HG03280 (cell line): ENCODE data around the gene GPR15LG.

Source experiments
- ATAC-seq: cut with Tn5 transposase; IDR thresholded peaks from one replicate; pipeline ENCODE4 v1.9.1; 2021; ENCODE audit warnings: mild to moderate bottlenecking, moderate library complexity; ENCODE audit not compliant: unreplicated experiment

Gene GPR15LG

GRCh38 chr10:84213076-84213475 is 39.5 kb downstream of the GPR15LG start:
- ATAC-seq: no peak

DNA sequence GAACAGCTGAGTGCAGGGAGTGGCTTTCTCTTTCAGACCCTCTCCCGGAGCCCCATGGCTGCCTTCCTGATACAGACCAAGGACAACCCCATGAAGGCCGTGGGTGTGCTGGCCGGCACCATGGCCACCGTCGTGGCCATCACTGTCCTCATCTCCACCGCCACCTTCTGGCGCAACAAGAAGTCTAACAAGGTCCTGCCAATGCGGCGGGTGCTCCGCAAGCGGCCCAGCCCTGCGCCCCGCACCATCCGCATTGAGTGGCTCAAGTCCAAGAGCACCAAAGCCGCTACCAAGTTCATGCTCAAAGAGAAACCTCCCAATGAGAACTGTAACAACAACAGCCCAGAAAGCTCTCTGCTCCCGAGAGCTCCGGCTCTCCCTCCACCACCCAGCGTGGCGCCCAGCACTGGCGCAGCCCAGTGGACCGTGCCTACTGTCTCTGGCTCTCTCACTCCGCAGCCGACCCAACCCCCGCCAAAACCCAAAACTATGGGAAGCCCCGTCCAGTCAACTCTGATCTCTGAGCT is 40.5 kb downstream of the GPR15LG start:
- no peak for ATAC-seq

DNA sequence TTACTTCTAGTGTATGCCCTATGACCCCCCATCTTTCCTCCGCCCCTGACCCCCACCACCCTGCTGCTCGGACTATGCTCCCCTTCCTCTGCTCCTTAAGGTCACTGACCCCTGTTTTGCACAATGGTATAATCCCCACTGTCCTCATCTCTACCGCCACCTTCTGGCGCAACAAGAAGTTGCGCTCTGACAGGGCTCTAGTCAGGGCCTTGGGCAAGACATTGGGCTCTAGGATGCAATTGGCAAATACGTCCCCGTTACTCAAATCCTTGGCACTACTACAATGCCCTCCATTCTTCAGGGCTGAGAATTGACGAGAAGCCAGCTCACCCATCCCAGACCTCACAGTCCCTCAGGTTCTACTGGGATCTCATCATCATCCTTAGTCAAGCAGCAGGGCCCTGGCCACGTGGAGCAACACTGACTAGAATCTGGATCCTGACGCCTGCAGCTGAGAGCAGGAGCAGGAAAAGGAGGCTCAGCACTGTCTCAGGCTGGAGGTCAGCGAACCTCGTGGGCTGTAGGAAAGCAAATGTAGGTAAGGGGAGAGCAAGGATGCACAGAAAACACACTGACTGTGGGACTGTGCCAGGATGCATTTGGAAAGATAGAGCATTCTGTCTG is 41.1 kb downstream of the GPR15LG start:
- ATAC-seq: peak; percentile 88

DNA sequence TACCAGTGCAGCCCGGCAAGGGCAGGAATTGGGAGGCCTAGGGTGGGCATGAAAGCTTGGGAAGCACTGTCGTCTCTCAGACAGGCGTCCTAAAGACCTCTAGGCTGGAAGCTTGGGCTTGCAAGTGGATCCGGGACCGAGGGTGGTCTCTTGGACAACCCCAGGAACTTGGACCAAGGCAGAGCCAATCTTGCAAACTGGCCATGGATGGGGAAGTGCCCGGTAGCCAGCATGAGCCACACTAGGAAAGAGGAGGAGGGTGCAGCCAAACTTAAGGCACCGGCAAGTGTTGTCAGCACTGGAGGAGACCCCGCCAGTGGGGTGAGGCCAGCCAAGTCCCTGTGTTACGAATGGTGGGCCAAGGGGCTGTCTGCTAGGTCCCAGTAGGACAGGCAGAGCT is 43.2 kb downstream of the GPR15LG start:
- ATAC-seq: no peak

GRCh38 chr10:84217746-84218145 is 44.1 kb downstream of the GPR15LG start:
- ATAC-seq: no peak

DNA sequence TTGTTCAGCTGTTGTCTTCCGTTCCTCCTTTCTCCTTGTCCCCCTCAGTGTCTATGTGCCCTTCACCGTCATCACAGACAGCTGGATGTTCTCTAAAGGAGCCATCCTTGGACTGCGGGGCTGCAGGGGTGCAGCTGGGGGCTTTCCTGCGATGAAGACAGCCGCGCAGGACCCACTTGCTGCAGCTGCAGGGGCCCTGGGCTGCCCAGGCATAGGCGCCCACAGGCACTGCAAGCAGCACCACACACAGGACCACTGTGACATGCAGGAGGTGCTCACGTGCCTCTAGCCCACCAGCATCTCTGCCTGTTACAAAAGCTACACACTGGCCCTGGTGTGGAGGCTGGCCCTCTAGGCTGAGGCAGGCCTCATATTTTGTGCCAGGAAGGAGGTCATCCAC is 48.3 kb downstream of the GPR15LG start:
- ATAC-seq: no peak

- no peak for ATAC-seq
These were observed 50.9 kb downstream of the GPR15LG start for GRCh38 chr10:84224411-84225028.

DNA sequence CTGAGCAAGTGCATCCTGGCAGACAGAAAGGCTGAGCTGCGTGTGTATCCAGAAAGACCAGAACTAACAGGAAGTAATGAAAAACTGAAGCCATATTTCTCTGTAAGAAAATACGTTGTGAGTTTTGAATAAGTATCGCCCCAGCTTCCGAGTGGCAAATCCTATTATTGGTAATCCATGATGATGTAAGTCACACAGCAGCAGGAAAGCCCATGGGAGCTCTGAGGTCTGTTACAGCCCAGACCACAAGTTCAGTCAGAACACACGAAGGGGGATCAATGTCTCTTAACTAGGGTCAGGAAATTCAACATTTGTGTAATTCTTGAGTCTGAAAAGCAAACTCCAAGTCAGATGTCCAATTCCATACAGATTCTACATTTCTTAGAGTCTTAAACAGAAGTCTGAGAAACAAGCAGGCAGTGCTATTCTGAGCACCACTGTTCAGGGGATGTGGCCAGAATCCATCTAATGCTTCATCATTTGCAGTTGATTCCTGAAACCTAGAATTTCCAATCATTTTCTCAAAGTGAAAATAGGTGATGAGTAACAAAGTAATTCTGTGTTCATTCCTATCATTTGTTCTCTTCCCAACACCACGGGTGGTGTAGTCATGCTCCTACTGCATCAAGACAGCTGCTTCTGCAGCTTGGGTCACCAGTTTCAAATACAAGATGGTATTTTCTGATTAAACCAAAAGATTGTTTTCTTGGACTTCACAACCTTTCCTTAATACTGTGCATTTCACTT is 52.0 kb downstream of the GPR15LG start, which contains the start of gene LRIT2:
TSS of gene LRIT2 (minus strand) at position 118 of the 747 bp plus-strand sequence. CDS start at position 94, 24 bp downstream.
- ATAC-seq: no peak

GRCh38 chr10:84226616-84227015 is 53.0 kb downstream of the GPR15LG start:
- no peak for ATAC-seq

- no peak for ATAC-seq
These were observed 54.2 kb downstream of the GPR15LG start for GRCh38 chr10:84227810-84228209.

DNA sequence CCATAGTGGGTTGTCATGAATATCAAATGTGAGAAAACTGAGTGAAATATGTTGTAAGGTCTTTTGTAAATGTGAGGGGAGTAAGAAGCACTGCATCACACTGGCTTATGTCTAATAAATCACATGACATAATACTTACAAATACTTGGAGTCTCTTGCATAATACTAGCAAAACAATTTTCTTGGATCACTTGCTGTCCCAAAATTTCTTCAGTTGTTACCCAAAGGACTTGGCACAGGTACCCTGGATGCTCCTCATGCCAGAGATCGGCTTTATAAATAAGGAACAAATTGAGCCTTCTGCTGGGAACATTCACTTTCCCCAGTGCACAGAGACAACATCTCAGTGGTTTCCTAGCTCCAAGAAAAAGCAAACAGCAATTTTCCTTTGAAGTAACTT is 56.8 kb downstream of the GPR15LG start:
- no peak for ATAC-seq

DNA sequence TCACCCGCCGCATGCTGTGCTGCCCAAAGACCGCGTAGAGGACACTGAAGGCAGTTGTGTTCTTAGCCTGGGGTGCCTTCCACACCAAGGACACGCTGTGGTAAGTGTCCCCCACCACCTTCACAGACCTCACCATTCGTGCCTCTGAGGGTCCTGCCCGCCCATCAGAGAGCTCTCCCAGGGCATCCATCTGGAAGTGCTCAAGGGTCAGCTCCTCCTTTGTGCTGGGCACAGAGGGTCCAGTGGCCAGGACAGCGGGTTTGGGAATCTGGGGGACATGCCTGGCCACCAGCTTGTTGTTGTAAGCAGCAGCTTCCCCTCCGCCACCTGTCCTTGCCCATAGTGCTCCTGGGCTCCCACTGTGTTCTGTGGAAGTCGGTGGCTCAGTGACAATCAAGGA is 58.8 kb downstream of the GPR15LG start:
- ATAC-seq: no peak

DNA sequence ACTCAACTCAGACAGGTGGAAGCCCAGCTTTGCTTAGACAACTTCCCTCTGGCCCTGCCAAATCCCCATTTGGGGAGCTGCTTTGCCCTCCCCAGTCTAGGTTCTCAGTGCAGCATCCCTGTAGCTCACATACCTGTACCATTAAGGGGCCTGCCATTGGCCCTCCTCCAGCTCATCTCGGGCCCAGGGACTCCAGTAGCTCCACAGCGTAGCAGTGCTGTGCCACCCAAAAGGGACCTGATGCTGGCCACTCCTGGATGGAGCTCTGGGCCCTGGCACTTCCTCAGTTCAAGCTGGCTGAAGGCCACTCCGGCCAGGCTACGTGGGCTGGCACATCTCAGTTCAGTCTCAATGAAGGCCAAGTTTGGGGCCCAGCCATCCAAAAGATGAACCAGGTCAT is 60.3 kb downstream of the GPR15LG start:
- no peak for ATAC-seq

- no peak for ATAC-seq
These were observed 60.9 kb downstream of the GPR15LG start for GRCh38 chr10:84234479-84234878.
